ENCODE results near the gene TOP3B.

The TOP3B gene

DNA sequence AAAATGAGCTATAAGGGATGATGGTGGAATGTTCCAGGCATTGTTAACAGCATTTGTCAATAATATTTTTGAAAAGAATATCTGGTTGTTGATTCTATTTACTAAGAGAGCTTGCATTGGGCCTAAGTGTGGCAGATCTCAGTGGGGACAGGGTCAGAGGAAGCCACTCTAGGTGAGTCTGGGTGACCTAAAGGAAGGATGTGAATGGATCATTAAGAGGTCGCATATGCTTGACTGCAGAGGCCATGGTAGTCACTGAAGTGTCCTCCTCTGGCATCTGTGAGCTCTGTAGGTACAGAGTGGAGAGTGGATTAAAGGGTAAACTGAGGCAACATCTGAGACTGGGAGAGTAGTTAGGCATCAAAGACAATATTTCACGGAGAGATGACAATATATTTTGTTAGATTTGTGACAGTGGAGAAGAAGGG lies 37.9 kb upstream of the TOP3B start:
- POLR2A ChIA-PET = no interaction called here

GRCh38 chr22:22019659-22020424 lies 37.3 kb upstream of the TOP3B start:
- TF ChIP-seq, protein P1, sequence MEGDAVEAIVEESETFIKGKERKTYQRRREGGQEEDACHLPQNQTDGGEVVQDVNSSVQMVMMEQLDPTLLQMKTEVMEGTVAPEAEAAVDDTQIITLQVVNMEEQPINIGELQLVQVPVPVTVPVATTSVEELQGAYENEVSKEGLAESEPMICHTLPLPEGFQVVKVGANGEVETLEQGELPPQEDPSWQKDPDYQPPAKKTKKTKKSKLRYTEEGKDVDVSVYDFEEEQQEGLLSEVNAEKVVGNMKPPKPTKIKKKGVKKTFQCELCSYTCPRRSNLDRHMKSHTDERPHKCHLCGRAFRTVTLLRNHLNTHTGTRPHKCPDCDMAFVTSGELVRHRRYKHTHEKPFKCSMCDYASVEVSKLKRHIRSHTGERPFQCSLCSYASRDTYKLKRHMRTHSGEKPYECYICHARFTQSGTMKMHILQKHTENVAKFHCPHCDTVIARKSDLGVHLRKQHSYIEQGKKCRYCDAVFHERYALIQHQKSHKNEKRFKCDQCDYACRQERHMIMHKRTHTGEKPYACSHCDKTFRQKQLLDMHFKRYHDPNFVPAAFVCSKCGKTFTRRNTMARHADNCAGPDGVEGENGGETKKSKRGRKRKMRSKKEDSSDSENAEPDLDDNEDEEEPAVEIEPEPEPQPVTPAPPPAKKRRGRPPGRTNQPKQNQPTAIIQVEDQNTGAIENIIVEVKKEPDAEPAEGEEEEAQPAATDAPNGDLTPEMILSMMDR (IDR thresholded peaks at IDR 0.05; ENCODE audit: insufficient read depth, low read length, missing control alignments) = no peak
- POLR2A ChIA-PET = no interaction called here
- no peak for DNase-seq (ENCODE audit: low read depth, low spot score)
- CTCF ChIA-PET = no interaction called here
- H3K4me3 ChIP-seq (ENCODE audit: low read depth, low read length) = no peak overlapping the region

More for the DNA sequence above, 37.9 kb upstream of the TOP3B start:
- no peak for DNase-seq (ENCODE audit: low read depth, low spot score)
- H3K4me3 ChIP-seq (ENCODE audit: low read depth, low read length) = no peak overlapping the region
- CTCF ChIA-PET = no interaction called here
- TF ChIP-seq, protein P1 (IDR thresholded peaks at IDR 0.05; ENCODE audit: insufficient read depth, low read length, missing control alignments) = no peak

GRCh38 chr22:22018825-22019658 lies 36.5 kb upstream of the TOP3B start:
- ChIA-PET POLR2A (no interaction called here), CTCF (no interaction called here)
- TF ChIP-seq, protein P1 (IDR thresholded peaks at IDR 0.05; ENCODE audit: insufficient read depth, low read length, missing control alignments) = no peak
- DNase-seq (ENCODE audit: low read depth, low spot score) = no peak
- no peak overlapping the region for H3K4me3 ChIP-seq (ENCODE audit: low read depth, low read length)

GRCh38 chr22:22015631-22016030 lies 33.0 kb upstream of the TOP3B start:
- CTCF ChIA-PET = no interaction called here
- TF ChIP-seq, protein P1 (IDR thresholded peaks at IDR 0.05; ENCODE audit: insufficient read depth, low read length, missing control alignments) = no peak
- POLR2A ChIA-PET = no interaction called here
- no peak for DNase-seq (ENCODE audit: low read depth, low spot score)
- no peak overlapping the region for H3K4me3 ChIP-seq (ENCODE audit: low read depth, low read length)

- CTCF ChIA-PET = no interaction called here
- no peak for DNase-seq (ENCODE audit: low read depth, low spot score)
- POLR2A ChIA-PET = no interaction called here
- TF ChIP-seq, protein P1 (IDR thresholded peaks at IDR 0.05; ENCODE audit: insufficient read depth, low read length, missing control alignments) = no peak
- no peak overlapping the region for H3K4me3 ChIP-seq (ENCODE audit: low read depth, low read length)
Measured at GRCh38 chr22:22014285-22014659, 31.7 kb upstream of the TOP3B start.

- TF ChIP-seq, protein P1 (IDR thresholded peaks at IDR 0.05; ENCODE audit: insufficient read depth, low read length, missing control alignments) = no peak
- H3K4me3 ChIP-seq (ENCODE audit: low read depth, low read length) = no peak overlapping the region
- DNase-seq (ENCODE audit: low read depth, low spot score) = no peak
- ChIA-PET POLR2A (no interaction called here), CTCF (no interaction called here)
Measured at GRCh38 chr22:22013559-22014284, 31.1 kb upstream of the TOP3B start.

Data from AG04449 (cell line).